Effector memory CD4-positive, alpha-beta T cell (primary cell): ENCODE data around the gene RAB22A.
"Not testable (repeated sequence)": the region's sequence is repeated elsewhere in the genome, so short reads cannot be mapped to it uniquely, and the experiment has no call there.

ENCODE experiments used
- DNase-seq, 3 donors: peaks; one replicate each; pipeline ENCODE4 v3.0.0-alpha.2; 2020
- H3K27ac ChIP-seq: 2 replicates; pipeline ENCODE4 v1.7.0; 2013; ENCODE audit warnings: mild to moderate bottlenecking, low read length, moderate library complexity; ENCODE audit not compliant: insufficient read depth, poor library complexity, severe bottlenecking
- H3K27me3 ChIP-seq: replicated peaks from 2 replicates; pipeline ENCODE4 v1.7.0; 2013; ENCODE audit warnings: mild to moderate bottlenecking, low read length; ENCODE audit not compliant: insufficient read depth, control insufficient read depth, poor library complexity, severe bottlenecking
- H3K36me3 ChIP-seq: 2 replicates; pipeline ENCODE4 v1.7.0; 2013; ENCODE audit warnings: mild to moderate bottlenecking, low read length, moderate library complexity; ENCODE audit not compliant: control insufficient read depth, insufficient read depth
- H3K4me1 ChIP-seq: 2 replicates; pipeline ENCODE4 v1.7.0; 2013; ENCODE audit warnings: low read length, mild to moderate bottlenecking; ENCODE audit not compliant: control insufficient read depth, insufficient read depth, poor library complexity, severe bottlenecking
- H3K4me3 ChIP-seq: 2 replicates; pipeline ENCODE4 v1.7.0; 2013; ENCODE audit warnings: low read length, low read depth, mild to moderate bottlenecking; ENCODE audit not compliant: insufficient read depth, poor library complexity, severe bottlenecking
- H3K9me3 ChIP-seq: 2 replicates; pipeline ENCODE4 v1.7.0; 2013; ENCODE audit warnings: mild to moderate bottlenecking, low read length, moderate library complexity; ENCODE audit not compliant: control insufficient read depth

The RAB22A gene

DNA sequence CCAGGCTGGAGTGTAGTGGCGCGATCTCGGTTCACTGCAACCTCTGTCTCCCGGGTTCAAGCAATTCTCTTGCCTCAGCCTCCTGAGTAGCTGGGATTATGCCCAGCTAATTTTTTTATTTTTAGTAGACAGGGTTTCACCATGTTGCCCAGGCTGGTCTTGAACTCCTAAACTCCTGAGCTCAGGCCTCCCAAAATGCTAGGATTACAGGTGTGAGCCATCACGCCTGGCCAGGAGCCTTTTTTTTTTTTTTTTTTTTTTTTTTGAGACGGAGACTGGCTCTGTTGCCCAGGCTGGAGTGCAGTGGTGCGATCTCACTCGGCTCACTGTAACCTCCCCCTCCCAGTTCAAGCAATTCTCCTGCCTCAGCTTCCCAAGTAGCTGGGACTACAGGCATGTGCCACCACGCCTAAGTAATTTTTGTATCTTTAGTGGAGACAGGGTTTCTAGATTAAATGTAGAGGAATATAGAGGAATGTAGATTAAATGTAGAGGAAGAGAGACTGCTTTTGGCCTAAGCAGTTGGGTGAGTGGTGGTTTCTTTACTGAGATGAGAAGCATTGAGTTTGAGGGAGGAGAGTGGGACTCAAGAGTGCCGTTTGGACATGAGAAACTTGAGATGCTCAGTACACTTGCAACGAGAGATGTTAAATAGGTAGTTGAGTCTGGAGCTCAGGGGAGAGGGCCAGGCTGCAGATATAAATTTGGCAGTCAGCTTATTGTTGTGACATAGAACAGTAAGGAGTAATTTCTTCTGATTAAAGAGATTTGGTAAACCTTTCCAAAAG, 96.2 kb downstream of the RAB22A start:
- no peak overlapping the region for H3K27ac ChIP-seq
- H3K27me3 ChIP-seq: no peaks in the 10 kb centered on the region
- no peak for DNase-seq
- peaks cover 11% of the 10 kb centered on the region for H3K4me1 ChIP-seq
- no peaks in the 10 kb centered on the region for H3K36me3 ChIP-seq
- H3K4me3 ChIP-seq: no peak overlapping the region
- no peaks in the 10 kb centered on the region for H3K9me3 ChIP-seq

DNA sequence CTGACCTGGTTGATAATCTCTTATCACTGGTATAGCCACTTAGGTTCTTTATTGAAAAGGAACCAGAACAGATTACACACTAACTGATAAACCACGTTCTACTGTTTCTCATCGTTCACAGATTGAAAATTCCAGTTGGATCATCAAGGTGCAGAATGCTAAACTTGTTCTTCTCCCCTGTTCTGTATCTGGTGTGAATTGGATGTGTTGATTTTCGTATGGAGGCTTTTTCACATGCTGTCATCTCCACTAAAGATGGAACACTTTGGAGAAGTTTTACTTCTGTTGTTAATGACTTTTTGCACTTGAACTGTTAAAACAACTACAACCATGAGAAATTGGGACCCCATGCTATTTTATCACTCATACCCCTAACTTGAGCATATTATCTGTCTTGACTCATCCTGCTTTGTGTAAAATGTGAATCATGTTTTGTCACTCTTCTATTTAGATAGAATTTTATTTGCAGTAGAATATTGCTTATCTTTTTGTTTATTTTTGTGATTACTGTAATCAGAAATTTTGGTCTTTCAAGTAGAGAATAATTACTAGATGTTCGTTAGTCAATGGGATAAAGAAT, 97.0 kb downstream of the RAB22A start:
- no peaks in the 10 kb centered on the region for H3K27me3 ChIP-seq
- H3K27ac ChIP-seq: no peak overlapping the region
- H3K36me3 ChIP-seq: no peaks in the 10 kb centered on the region
- peaks cover 11% of the 10 kb centered on the region for H3K4me1 ChIP-seq
- H3K4me3 ChIP-seq: no peak overlapping the region
- no peak for DNase-seq
- H3K9me3 ChIP-seq: no peaks in the 10 kb centered on the region

DNA sequence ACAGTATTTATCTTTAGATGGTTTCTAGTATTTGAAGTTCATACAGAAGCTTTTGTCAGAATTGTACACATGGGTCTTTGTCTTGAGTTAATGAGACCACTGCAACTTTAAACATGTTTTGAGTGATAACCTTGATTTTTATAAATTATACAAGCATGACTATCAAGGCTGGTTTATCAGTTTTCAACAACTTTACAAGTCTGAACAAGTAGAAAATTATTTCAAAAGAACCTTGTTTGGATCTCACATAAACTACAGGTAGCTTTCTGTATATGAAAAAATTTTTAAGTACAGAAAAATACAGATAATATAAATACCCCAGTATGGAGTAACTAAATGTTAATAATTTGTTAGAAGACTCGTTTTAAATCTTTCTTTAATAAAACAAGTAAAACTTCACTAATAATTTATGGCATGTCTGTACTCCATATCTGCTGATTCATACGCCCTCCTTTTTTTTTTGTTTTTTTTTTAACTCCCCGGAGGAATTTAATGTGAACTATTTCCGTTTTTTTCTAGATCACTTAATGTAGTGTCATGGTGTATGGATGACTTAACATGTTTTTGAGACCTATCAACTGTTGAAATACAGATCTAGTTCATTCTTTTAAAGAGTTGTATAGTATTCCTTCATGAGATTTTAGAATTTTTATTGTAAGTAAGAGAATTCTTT, 97.8 kb downstream of the RAB22A start:
- Histone ChIP-seq H3K4me3 (no peak overlapping the region), H3K4me1 (peaks cover 11% of the 10 kb centered on the region), H3K9me3 (no peaks in the 10 kb centered on the region), H3K27me3 (no peaks in the 10 kb centered on the region), H3K36me3 (no peaks in the 10 kb centered on the region), H3K27ac (peak overlapping the region; percentile 41)
- DNase-seq: no peak

DNA sequence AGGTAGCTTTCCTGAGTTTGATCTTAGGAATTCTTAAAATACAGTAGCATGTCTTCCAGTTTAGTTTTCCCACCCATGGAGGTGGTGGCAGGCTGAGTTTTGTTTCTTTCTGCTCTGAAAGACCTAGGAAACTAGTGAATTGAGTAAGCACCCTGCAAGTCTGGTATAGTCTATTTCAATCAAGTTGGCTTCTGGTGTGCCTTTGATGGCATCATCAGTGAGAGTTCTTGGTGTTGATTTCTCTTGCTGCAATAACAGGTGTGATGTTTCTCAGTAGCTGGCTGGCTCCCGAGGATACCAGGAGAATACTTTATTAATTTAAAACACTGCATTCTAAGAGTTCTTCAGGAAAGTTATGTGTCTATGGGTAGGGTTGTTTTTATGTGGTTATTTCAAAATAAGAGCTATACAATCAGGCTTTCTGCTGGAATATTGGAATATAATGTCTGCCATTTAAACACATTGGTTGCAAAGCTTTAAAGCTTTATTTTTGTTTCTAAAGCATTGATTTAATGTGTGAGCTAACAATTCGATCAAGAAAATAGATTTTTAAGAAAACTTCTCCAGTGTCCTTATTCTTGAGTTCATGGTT, 98.5 kb downstream of the RAB22A start:
- peak overlapping the region; percentile 41 for H3K27ac ChIP-seq
- peaks cover 13% of the 10 kb centered on the region for H3K4me1 ChIP-seq

DNA sequence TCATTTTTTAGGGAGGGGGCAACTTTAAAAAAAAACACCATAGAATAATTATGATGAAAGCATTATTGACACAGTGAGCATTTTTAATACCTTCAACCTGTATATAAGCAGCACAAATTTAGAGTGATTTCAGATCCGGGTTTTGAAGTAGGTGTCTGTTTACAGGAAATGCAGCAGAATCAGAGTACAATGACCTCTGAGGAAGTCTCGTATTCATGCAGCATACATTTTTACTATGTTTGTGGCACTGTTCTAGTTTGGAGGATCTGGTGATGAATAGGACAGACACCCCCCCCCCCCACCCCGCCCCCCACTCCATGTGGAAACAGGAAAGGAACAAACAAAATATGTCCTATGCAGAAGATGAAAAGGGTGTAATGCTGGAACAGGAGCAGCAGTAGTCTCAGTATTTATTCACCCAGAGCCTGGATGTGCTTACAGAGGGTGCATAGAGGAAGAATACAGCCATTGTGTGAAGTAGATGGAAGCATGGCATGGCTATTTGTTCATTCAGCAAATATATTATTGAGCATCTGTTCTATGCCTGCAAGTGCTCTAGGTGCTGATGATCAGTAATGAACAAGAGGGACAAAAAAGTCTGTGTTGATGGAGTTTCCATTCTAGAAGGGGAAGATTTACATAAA, 99.2 kb downstream of the RAB22A start:
- H3K27me3 ChIP-seq: no peaks in the 10 kb centered on the region
- DNase-seq: no peak

More for the DNA sequence above, 98.5 kb downstream of the RAB22A start:
- H3K4me3 ChIP-seq: peak overlapping the region; percentile 10
- no peaks in the 10 kb centered on the region for H3K27me3 ChIP-seq
- H3K36me3 ChIP-seq: no peaks in the 10 kb centered on the region
- no peak for DNase-seq
- no peaks in the 10 kb centered on the region for H3K9me3 ChIP-seq

DNA sequence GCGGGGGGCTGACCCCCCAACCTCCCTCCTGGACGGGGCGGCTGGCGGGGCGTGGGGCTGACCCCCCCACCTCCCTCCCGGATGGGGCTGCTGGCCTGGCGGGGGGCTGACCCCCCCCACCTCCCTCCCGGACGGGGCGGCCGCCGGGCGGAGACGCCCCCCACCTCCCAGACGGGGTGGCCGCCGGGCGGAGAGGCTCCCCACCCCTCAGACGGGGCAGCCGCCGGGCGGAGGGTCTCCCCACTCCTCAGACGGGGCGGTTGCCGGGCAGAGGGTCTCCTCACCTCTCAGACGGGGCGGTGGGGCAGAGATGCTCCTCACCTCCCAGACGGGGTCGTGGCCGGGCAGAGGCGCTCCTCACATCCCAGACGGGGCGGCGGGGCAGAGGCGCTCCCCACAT, 104.7 kb downstream of the RAB22A start:
- H3K4me3 ChIP-seq, H3K27ac ChIP-seq, H3K36me3 ChIP-seq, H3K9me3 ChIP-seq, DNase-seq, H3K27me3 ChIP-seq: not testable (repeated sequence)
- H3K4me1 ChIP-seq: peaks cover 11% of the 10 kb centered on the region

More for the DNA sequence above, 99.2 kb downstream of the RAB22A start:
- H3K36me3 ChIP-seq: no peaks in the 10 kb centered on the region
- H3K4me3 ChIP-seq: peak overlapping the region; percentile 10
- peak overlapping the region; percentile 41 for H3K27ac ChIP-seq
- H3K4me1 ChIP-seq: peaks cover 13% of the 10 kb centered on the region
- no peaks in the 10 kb centered on the region for H3K9me3 ChIP-seq

DNA sequence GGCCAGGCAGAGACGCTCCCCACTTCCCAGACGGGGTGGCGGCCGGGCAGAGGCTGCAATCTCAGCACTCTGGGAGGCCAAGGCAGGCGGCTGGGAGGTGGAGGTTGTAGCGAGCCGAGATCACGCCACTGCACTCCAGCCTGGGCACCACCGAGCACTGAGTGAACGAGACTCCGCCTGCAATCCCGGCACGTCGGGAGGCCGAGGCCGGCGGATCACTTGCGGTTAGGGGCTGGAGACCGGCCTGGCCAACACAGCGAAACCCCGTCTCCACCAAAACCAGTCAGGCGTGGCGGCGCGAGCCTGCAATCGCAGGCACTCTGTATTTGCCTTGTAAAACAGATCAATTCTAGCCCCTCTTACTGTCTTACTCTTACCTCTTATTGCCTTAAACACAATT, 105.3 kb downstream of the RAB22A start:
- not testable (repeated sequence) for DNase-seq, H3K36me3 ChIP-seq, H3K9me3 ChIP-seq, H3K4me3 ChIP-seq, H3K27me3 ChIP-seq, H3K27ac ChIP-seq
- peaks cover 11% of the 10 kb centered on the region for H3K4me1 ChIP-seq

DNA sequence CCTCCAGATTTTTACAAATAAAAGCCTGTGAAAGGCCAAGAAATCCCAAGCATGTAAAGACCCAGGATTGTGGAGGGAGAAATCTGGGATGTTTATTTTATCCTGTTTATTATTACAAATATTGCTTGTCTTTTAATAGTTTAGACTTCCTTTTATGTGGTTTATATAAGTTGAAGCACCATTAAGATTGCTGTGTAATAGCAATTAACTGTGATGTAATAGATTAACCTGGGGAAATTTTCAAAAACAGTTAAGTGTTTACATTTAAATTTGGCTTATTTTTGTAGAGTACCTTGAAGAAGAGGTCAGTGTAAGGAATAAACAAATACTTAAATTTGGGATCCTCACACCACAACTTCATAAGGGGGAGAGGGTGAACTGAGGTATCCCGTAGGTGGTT, 106.5 kb downstream of the RAB22A start:
- Histone ChIP-seq H3K27ac (no peak overlapping the region), H3K4me1 (peaks cover 11% of the 10 kb centered on the region), H3K4me3 (no peak overlapping the region), H3K9me3 (no peaks in the 10 kb centered on the region), H3K36me3 (peaks cover 6% of the 10 kb centered on the region), H3K27me3 (no peaks in the 10 kb centered on the region)
- no peak for DNase-seq

DNA sequence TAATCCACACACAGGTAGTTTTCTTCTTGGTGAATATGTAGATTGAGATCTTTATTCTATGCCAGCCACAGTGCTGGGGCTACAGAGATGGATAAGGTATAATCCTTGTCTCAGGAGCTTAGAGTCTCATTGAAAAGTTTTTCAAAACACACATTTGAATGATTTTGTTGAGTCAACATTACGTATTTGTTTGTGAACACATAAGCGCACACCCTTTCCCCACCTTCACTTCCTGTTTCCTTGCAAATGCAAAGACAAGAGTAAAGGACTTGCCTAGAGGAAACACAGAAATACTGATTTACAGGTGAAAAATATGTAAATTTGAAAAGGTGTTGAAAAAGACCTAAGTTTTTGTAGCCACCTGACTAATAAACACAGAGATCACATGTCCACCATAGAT, 107.3 kb downstream of the RAB22A start:
- H3K9me3 ChIP-seq: no peaks in the 10 kb centered on the region
- no peak for DNase-seq
- peaks cover 11% of the 10 kb centered on the region for H3K4me1 ChIP-seq
- peaks cover 10% of the 10 kb centered on the region for H3K36me3 ChIP-seq
- H3K27me3 ChIP-seq: no peaks in the 10 kb centered on the region
- no peak overlapping the region for H3K4me3 ChIP-seq
- no peak overlapping the region for H3K27ac ChIP-seq
